GM19395 (cell line): ENCODE results near the gene SH3BGRL2.
"Not testable (repeated sequence)": the region's sequence is repeated elsewhere in the genome, so short reads cannot be mapped to it uniquely, and the experiment has no call there.

Source experiments
- ATAC-seq: cut with Tn5 transposase; IDR thresholded peaks from one replicate; pipeline ENCODE4 v1.9.1; 2021; ENCODE audit warnings: mild to moderate bottlenecking, moderate library complexity; ENCODE audit not compliant: unreplicated experiment

SH3BGRL2 gene

GRCh38 chr6:79647741-79648140 lies 16.6 kb downstream of the SH3BGRL2 start:
- ATAC-seq = no peak

- ATAC-seq = no peak
Measured at GRCh38 chr6:79648328-79648727, 17.2 kb downstream of the SH3BGRL2 start.

GRCh38 chr6:79649016-79649415 lies 17.9 kb downstream of the SH3BGRL2 start:
- no peak for ATAC-seq

GRCh38 chr6:79650950-79651349 lies 19.8 kb downstream of the SH3BGRL2 start:
- no peak for ATAC-seq

GRCh38 chr6:79656134-79656533 lies 25.0 kb downstream of the SH3BGRL2 start:
- ATAC-seq = no peak

- ATAC-seq = no peak
Measured at GRCh38 chr6:79657238-79657637, 26.1 kb downstream of the SH3BGRL2 start.

- not testable (repeated sequence) for ATAC-seq
Measured at GRCh38 chr6:79663655-79664054, 32.5 kb downstream of the SH3BGRL2 start.

- no peak for ATAC-seq
Measured at GRCh38 chr6:79665725-79666551, 34.8 kb downstream of the SH3BGRL2 start.

GRCh38 chr6:79666634-79667033 lies 35.5 kb downstream of the SH3BGRL2 start:
- no peak for ATAC-seq

- ATAC-seq = no peak
Measured at GRCh38 chr6:79668381-79668780, 37.3 kb downstream of the SH3BGRL2 start.

- no peak for ATAC-seq
Measured at GRCh38 chr6:79669766-79670165, 38.6 kb downstream of the SH3BGRL2 start.

GRCh38 chr6:79670789-79671188 lies 39.7 kb downstream of the SH3BGRL2 start:
- ATAC-seq = no peak

GRCh38 chr6:79671600-79672266 lies 40.6 kb downstream of the SH3BGRL2 start:
- ATAC-seq = no peak

GRCh38 chr6:79672631-79673111 lies 41.5 kb downstream of the SH3BGRL2 start:
- no peak for ATAC-seq

- ATAC-seq = no peak
Measured at GRCh38 chr6:79673947-79674346, 42.8 kb downstream of the SH3BGRL2 start.

GRCh38 chr6:79676785-79677736 lies 45.9 kb downstream of the SH3BGRL2 start:
- no peak for ATAC-seq

- not testable (repeated sequence) for ATAC-seq
Measured at GRCh38 chr6:79682682-79683081, 51.6 kb downstream of the SH3BGRL2 start.

GRCh38 chr6:79684876-79685275 lies 53.7 kb downstream of the SH3BGRL2 start:
- ATAC-seq = no peak

- ATAC-seq = no peak
Measured at GRCh38 chr6:79686707-79687309, 55.7 kb downstream of the SH3BGRL2 start.

GRCh38 chr6:79687759-79688158 lies 56.6 kb downstream of the SH3BGRL2 start:
- no peak for ATAC-seq

- ATAC-seq = no peak
Measured at GRCh38 chr6:79694156-79694555, 63.0 kb downstream of the SH3BGRL2 start.
